Endothelial cell of umbilical vein (primary cell): ENCODE measurements around the gene CD38. TPM values are rescaled to one million over a fixed set of nuclear protein-coding genes. Genes with fewer than 3 reads are reported as not detected.

Experiments
- BruUV-seq: library from RNA; stranded (reverse); fragments of 400-500 nt; replicated peaks from 2 replicates; lab custom pipeline; 2021; lab: Mats Ljungman, UMichigan
- CTCF ChIA-PET: fragments of 300-600, 350-600 bp; sonication (Branson Sonifier 250); formaldehyde crosslinking; loops from one replicate; lab custom pipeline; 2021; ENCODE audit warnings: antibody characterized with exemption, inconsistent platforms; lab: Charles Lee
- POLR2A ChIA-PET: fragments of 300-600, 350-600 bp; sonication (Branson Sonifier 250); formaldehyde crosslinking; loops from one replicate; lab custom pipeline; 2021; ENCODE audit warnings: antibody characterized with exemption, inconsistent platforms; lab: Charles Lee
- DNase-seq: peaks from one replicate; pipeline ENCODE4 v3.0.0-alpha.2; 2011; ENCODE audit warnings: low read depth, low spot score
- FAIRE-seq: peaks from 2 replicates; lab custom pipeline; 2011; peaks lifted over from hg19 to GRCh38; lab: Jason Lieb, UNC
- H2AFZ ChIP-seq: 2 replicates; pipeline ENCODE4 v1.6.0; 2012; ENCODE audit warnings: low read depth, low read length, control low read depth, inconsistent platforms
- H3K27ac ChIP-seq: 2 replicates; pipeline ENCODE4 v1.5.1; 2011; ENCODE audit warnings: low read depth, mild to moderate bottlenecking, control low read depth, low read length, moderate library complexity; ENCODE audit not compliant: insufficient read depth
- H3K27me3 ChIP-seq, 2 experiments: 2 replicates each; pipeline versions ENCODE4 v1.6.0 to v1.6.1; 2011; ENCODE audit warnings: low read length in 2 of 2, mixed read lengths in 1 of 2; ENCODE audit not compliant: control insufficient read depth in 2 of 2, insufficient read depth in 2 of 2
- H3K36me3 ChIP-seq, 2 experiments: 2 replicates in 1 of 2; 3 replicates in 1 of 2; pipeline ENCODE4 v1.5.1; 2011; ENCODE audit warnings: low read length in 2 of 2, mild to moderate bottlenecking in 1 of 2, moderate library complexity in 1 of 2; ENCODE audit not compliant: control insufficient read depth in 2 of 2, insufficient read depth in 2 of 2; ENCODE audit errors: extremely low read depth in 1 of 2
- H3K4me1 ChIP-seq: 3 replicates; pipeline ENCODE4 v1.5.1; 2011; ENCODE audit warnings: mild to moderate bottlenecking, low read length; ENCODE audit not compliant: control insufficient read depth, insufficient read depth; ENCODE audit errors: extremely low read depth
- H3K4me2 ChIP-seq: 2 replicates; pipeline ENCODE4 v1.6.1; 2011; ENCODE audit warnings: low read length, control low read depth, mixed read lengths; ENCODE audit not compliant: insufficient read depth
- H3K4me3 ChIP-seq, 3 experiments: fragments of 200-600 bp in 1 of 3; sonication (generic), shearing (Covaris generic) in 1 of 3; replicated peaks in 1 of 3; 2 replicates each; pipeline ENCODE4 v1.5.1; 2011 to 2016; ENCODE audit warnings: control low read depth in 3 of 3, low read length in 3 of 3, mild to moderate bottlenecking in 2 of 3, inconsistent platforms in 1 of 3, low read depth in 1 of 3, moderate library complexity in 1 of 3; ENCODE audit not compliant: insufficient read depth in 1 of 3
- H3K79me2 ChIP-seq: 2 replicates; pipeline ENCODE4 v1.6.0; 2012; ENCODE audit warnings: low read length, inconsistent platforms; ENCODE audit not compliant: control insufficient read depth, insufficient read depth
- H3K9ac ChIP-seq: replicated peaks from 2 replicates; pipeline ENCODE3; 2011; ENCODE audit warnings: low read length, control low read depth; ENCODE audit not compliant: insufficient read depth; ENCODE audit errors: extremely low read depth
- H3K9me1 ChIP-seq: replicated peaks from 3 replicates; pipeline ENCODE4 v1.6.0; 2011; ENCODE audit warnings: mild to moderate bottlenecking, low read length; ENCODE audit not compliant: control insufficient read depth, insufficient read depth; ENCODE audit errors: extremely low read depth
- H3K9me3 ChIP-seq: replicated peaks from 2 replicates; pipeline ENCODE4 v1.5.1; 2012; ENCODE audit warnings: low read length, inconsistent platforms; ENCODE audit not compliant: control insufficient read depth, insufficient read depth
- H4K20me1 ChIP-seq: replicated peaks from 2 replicates; pipeline ENCODE3; 2011; ENCODE audit warnings: mild to moderate bottlenecking, low read length; ENCODE audit not compliant: control insufficient read depth, insufficient read depth; ENCODE audit errors: extremely low read depth
- CTCF ChIP-seq, 2 donors: IDR thresholded peaks; 1 replicate in 1 of 2; 2 replicates in 1 of 2; pipeline ENCODE4 v1.5.1; 2011; ENCODE audit warnings: low read length in 2 of 2, mild to moderate bottlenecking in 2 of 2, moderate library complexity in 2 of 2, control low read depth in 1 of 2, inconsistent platforms in 1 of 2, low read depth in 1 of 2; ENCODE audit not compliant: insufficient read depth in 1 of 2; ENCODE audit errors: extremely low read depth in 1 of 2
- EZH2 ChIP-seq: IDR thresholded peaks from 2 replicates; pipeline ENCODE4 v1.6.1; 2012; ENCODE audit warnings: borderline replicate concordance, low read depth, mild to moderate bottlenecking, moderate library complexity, low read length, inconsistent platforms; ENCODE audit not compliant: severe bottlenecking
- FOS ChIP-seq: IDR thresholded peaks from 2 replicates; pipeline ENCODE4 v1.6.1; 2011; ENCODE audit warnings: mild to moderate bottlenecking, low read length, moderate library complexity, borderline replicate concordance; ENCODE audit not compliant: insufficient read depth
- GATA2 ChIP-seq: IDR thresholded peaks from 2 replicates; pipeline ENCODE4 v1.7.0; 2011; ENCODE audit warnings: low read depth, mild to moderate bottlenecking, moderate library complexity, mixed read lengths, low read length; ENCODE audit not compliant: insufficient read length, insufficient read depth
- JUN ChIP-seq: IDR thresholded peaks from 2 replicates; pipeline ENCODE4 v1.6.1; 2011; ENCODE audit warnings: borderline replicate concordance, low read depth; ENCODE audit not compliant: insufficient read length, insufficient read depth
- MYC ChIP-seq: IDR thresholded peaks from one replicate; pipeline ENCODE4 v1.6.1; 2011; ENCODE audit warnings: mild to moderate bottlenecking, low read depth, low read length
- POLR2A ChIP-seq: IDR thresholded peaks from 2 replicates; pipeline ENCODE4 v1.6.1; 2012; ENCODE audit warnings: low read depth, mild to moderate bottlenecking, control low read depth, low read length
- POLR2AphosphoS5 ChIP-seq: IDR thresholded peaks from 2 replicates; pipeline ENCODE4 v1.6.1; 2012; ENCODE audit warnings: low read depth, mild to moderate bottlenecking, control low read depth, low read length, moderate library complexity; ENCODE audit not compliant: insufficient read depth
- dilution Hi-C: fragments of 300-500 bp; cut with MboI; formaldehyde crosslinking; loops from one replicate; pipeline ENCODE4 v1.15.0; 2019; ENCODE audit warnings: low sequenced_read_pairs; ENCODE audit not compliant: extremely low pct_ligation_motif_present
- intact Hi-C: fragments of 100-400 bp; cut with micrococcal nuclease; formaldehyde crosslinking; loops from one replicate; pipeline ENCODE4 v1.10.0; 2022
- polyA plus RNA-seq, 4 experiments: library from polyadenylated mRNA; depleted of rRNA in 3 of 4; stranded (reverse) in 3 of 4; unstranded in 1 of 4; fragments of >200 nt; gene quantifications; 2 replicates each; pipeline versions ENCODE4 v1.2.1 to v1.2.3, GENCODE V29; 2011 to 2012; ENCODE audit warnings: missing spikeins in 1 of 4
- total RNA-seq: library from RNA; stranded (reverse); gene quantifications from 2 replicates; pipeline ENCODE4 v1.2.3, GENCODE V29; 2021
- TF ChIP-seq, protein P1 (sequence below): IDR thresholded peaks from 2 replicates; pipeline ENCODE4 v1.6.1; 2011; ENCODE audit not compliant: insufficient read depth, insufficient read length

The CD38 gene
- total and polyA plus RNA-seq, 2 donors (not counting 3 experiments of a cell fraction or from before 2014, with no cell fraction given) = 0.11 to 0.31 TPM

DNA sequence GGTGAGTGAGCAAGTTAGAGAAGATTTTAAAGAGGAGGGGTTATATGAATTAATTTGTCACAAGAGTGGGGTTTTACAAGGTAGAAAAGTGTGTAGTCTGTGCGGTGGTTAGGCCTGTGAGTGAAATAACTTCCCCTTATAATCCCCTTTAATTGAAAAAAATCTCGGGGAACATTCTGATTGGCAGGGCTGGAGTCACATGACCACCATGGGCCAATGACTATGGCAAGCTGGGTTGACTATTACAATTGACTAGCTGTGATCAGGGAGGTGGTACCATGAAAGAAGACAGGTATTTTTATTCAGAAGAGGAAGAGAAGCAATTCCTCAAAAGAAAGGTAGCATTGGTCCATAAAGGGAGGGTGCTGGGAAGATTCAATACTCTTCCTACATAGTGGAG is 27.0 kb upstream of the CD38 start:
- H4K20me1 ChIP-seq = no peaks in the 10 kb centered on the region
- H3K4me1 ChIP-seq = peaks cover 16% of the 10 kb centered on the region
- no peak overlapping the region for H3K27ac ChIP-seq
- no peak overlapping the region for H3K4me3 ChIP-seq
- no peak overlapping the region for H3K9ac ChIP-seq
- ChIA-PET CTCF (interaction anchor here (0.8 kb wide), 1 partner anchor 22 kb away, joined by 3 read pairs; no protein-coding TSS in a partner anchor), POLR2A (no interaction called here)
- intact Hi-C loops = no loop called here
- FAIRE-seq = no peak
- TF ChIP-seq CTCF (IDR thresholded peaks at IDR 0.05; ENCODE audit: extremely low read depth in 1 of 2, insufficient read depth in 1 of 2, low read depth in 1 of 2, low read length in 2 of 2) (no peak), POLR2A (no peak), POLR2AphosphoS5 (no peak), GATA2 (no peak)
- TF ChIP-seq, protein P1, sequence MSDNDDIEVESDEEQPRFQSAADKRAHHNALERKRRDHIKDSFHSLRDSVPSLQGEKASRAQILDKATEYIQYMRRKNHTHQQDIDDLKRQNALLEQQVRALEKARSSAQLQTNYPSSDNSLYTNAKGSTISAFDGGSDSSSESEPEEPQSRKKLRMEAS = no peak
- H3K36me3 ChIP-seq = no peaks in the 10 kb centered on the region
- H3K9me3 ChIP-seq = no peaks in the 10 kb centered on the region
- DNase-seq = no peak
- no TSS peak for BruUV-seq
- no peaks in the 10 kb centered on the region for H3K27me3 ChIP-seq
- dilution Hi-C loops = no loop called here
- no peaks in the 10 kb centered on the region for H3K9me1 ChIP-seq
- H3K4me2 ChIP-seq = no peak overlapping the region
- no peak overlapping the region for H2AFZ ChIP-seq
- no peaks in the 10 kb centered on the region for H3K79me2 ChIP-seq

DNA sequence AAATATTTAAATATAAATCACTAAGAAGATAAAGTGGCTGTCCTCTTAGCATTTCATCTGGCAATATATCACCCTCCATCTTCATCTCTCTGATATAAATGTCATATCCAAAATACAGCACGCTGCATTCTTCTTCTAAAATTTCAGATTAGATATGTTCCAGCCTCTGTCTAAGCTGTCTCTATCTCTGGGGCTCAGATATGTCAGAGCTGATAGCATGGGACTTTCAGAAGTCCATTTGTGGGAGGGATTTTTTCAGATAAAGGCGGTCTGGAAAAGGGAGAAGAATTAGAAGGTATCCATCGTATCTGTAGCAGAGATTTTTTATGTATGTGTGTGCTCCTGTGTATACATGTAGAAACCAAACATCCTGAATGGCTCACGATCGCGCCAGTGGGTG is 25.0 kb upstream of the CD38 start:
- no peaks in the 10 kb centered on the region for H3K27me3 ChIP-seq
- H3K4me3 ChIP-seq = no peak overlapping the region
- H3K36me3 ChIP-seq = no peaks in the 10 kb centered on the region
- no peak overlapping the region for H3K27ac ChIP-seq
- H3K9ac ChIP-seq = no peak overlapping the region
- no peaks in the 10 kb centered on the region for H3K9me1 ChIP-seq
- H3K4me2 ChIP-seq = no peak overlapping the region
- dilution Hi-C loops = no loop called here
- intact Hi-C loops = no loop called here
- H3K4me1 ChIP-seq = peaks cover 16% of the 10 kb centered on the region
- ChIA-PET POLR2A (no interaction called here), CTCF (interaction anchor here (1.4 kb wide), 1 partner anchor 52 kb away, joined by 5 read pairs; no protein-coding TSS in a partner anchor)
- TF ChIP-seq MYC (no peak), POLR2A (no peak), GATA2 (no peak), FOS (no peak), CTCF (IDR thresholded peaks at IDR 0.05; ENCODE audit: extremely low read depth in 1 of 2, insufficient read depth in 1 of 2, low read depth in 1 of 2, low read length in 2 of 2) (no peak), JUN (no peak), POLR2AphosphoS5 (no peak), EZH2 (no peak)
- TF ChIP-seq, protein P1 = no peak
- H4K20me1 ChIP-seq = no peaks in the 10 kb centered on the region
- no peaks in the 10 kb centered on the region for H3K79me2 ChIP-seq
- H3K9me3 ChIP-seq = no peaks in the 10 kb centered on the region
- no peak for DNase-seq
- no peak overlapping the region for H2AFZ ChIP-seq
- FAIRE-seq = no peak
- no TSS peak for BruUV-seq
